ENCODE data around the gene SAMD4A.

- no peak for TF ChIP-seq CTCF (IDR thresholded peaks at IDR 0.05)
- no peak for TF ChIP-seq POLR2AphosphoS5 (IDR thresholded peaks at IDR 0.05)
- TF ChIP-seq EP300 (IDR thresholded peaks at IDR 0.05) = no peak
Measured at GRCh38 chr14:54718046-54718445, 151.1 kb downstream of the SAMD4A start.

Data from stomach (tissue), 4 donors.